ENCODE data around the gene CTNNA3.

The CTNNA3 gene

DNA sequence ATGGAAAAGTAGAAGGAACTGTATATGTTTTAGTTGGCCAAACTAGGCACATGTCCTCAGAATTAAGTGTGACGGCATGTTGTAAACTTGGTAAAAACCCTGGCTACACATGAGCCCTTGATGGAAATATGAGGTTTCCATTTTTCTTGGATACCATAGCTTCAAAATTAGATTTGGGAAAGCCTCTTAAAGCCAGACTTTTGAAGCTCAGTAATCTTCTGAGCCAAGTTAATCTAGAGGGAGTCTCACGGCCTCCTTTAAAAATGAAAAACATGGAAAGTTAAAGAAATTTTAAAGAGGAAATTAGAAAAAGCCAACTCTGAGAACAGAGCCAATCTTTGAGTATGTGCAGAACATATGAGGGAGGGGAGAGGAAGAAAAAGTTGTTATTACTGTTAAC lies 376.0 kb downstream of the CTNNA3 start:
- TF ChIP-seq, protein P1, sequence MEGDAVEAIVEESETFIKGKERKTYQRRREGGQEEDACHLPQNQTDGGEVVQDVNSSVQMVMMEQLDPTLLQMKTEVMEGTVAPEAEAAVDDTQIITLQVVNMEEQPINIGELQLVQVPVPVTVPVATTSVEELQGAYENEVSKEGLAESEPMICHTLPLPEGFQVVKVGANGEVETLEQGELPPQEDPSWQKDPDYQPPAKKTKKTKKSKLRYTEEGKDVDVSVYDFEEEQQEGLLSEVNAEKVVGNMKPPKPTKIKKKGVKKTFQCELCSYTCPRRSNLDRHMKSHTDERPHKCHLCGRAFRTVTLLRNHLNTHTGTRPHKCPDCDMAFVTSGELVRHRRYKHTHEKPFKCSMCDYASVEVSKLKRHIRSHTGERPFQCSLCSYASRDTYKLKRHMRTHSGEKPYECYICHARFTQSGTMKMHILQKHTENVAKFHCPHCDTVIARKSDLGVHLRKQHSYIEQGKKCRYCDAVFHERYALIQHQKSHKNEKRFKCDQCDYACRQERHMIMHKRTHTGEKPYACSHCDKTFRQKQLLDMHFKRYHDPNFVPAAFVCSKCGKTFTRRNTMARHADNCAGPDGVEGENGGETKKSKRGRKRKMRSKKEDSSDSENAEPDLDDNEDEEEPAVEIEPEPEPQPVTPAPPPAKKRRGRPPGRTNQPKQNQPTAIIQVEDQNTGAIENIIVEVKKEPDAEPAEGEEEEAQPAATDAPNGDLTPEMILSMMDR (IDR thresholded peaks at IDR 0.05; ENCODE audit: low read depth, low read length), result no peak
- no peak overlapping the region for H3K4me3 ChIP-seq (ENCODE audit: low read depth, low read length)

DNA sequence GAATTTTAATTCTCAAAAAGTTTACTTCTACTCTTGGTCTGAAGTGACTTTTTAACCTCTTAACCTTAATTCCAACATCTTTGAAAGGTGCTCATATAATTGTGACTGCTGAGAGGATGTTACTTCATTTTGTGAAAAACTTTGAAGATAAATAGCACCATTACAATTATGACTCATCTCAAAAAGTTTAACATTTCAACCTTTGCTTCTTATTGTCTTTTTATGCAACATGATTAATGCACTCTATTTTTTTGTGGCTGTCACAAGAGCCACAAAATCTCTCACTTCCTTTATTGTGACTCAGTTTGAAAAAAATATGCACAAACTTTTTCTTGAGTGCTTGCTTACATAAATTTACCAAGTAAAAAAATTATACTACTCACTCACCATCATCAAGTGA lies 387.1 kb downstream of the CTNNA3 start:
- H3K4me3 ChIP-seq (ENCODE audit: low read depth, low read length), result no peak overlapping the region

DNA sequence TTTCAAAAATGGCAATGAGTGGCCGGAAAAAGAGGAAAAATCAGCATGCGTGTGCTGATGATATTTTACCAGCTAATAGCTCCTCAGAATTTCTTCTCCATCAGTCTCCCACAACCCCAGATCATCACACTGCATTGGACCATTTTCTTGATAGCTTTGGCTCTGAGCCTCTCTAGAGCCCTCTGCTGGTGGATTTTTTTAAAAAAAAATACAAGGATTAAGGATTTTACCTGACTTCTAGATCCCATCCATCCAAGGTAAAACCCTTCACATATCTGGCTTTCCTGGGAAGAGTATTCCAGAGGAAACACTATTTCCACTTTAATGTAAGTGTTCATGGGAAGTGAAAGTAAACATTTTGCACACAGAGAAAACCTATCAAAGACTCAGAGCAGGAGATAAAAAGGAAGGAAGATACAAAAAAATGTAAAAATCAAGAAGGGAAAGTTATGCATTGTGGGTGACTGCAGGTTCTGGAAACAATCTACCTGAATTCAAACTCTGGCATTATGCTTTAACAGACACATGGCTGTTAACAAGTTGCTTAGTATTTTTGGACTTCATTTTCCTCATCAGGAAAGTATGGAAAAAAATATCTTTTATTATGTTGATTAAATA lies 389.3 kb downstream of the CTNNA3 start:
- H3K4me3 ChIP-seq (ENCODE audit: low read depth, low read length), result no peak overlapping the region
- TF ChIP-seq, protein P1 (IDR thresholded peaks at IDR 0.05; ENCODE audit: low read depth, low read length), result no peak

More for the DNA sequence above, 387.1 kb downstream of the CTNNA3 start:
- TF ChIP-seq, protein P1 (IDR thresholded peaks at IDR 0.05; ENCODE audit: low read depth, low read length), result no peak

DNA sequence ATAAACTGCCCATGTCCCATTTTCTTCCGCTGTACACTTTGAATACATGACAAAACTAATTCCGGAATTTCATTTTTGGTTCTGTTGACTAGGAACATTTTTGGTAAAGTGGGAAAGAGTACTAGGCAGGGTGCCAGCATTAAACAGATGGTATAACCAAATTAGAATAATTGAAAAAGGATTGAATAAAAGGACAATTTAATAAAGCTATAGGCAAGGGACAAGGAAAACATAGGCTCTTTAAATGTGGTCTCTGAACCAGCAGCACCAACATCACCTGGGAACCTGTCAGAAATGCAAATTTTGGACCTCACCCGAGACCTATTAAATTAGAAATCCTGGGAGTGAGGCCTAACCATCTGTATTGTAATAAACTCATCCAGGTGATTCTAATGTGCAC lies 393.3 kb downstream of the CTNNA3 start:
- TF ChIP-seq, protein P1 (IDR thresholded peaks at IDR 0.05; ENCODE audit: low read depth, low read length), result no peak
- no peak overlapping the region for H3K4me3 ChIP-seq (ENCODE audit: low read depth, low read length)

DNA sequence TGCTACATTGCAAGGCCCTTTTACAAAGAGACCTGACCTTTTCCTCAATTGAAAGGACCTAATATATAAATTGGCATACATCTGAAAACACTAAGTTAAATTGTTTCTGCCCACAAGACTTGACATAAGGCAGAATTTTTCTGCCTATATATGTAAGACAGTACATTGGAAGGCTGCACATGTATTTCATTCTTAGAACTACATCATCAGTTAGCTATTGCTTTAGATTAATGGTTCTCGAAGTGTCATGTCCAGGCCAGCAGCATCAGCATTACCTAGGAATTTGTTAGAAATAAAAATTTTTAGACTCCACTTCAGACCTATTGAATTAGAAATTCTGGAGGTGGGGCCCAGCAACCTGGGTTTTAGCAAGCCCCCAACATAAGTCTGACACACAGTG lies 396.2 kb downstream of the CTNNA3 start:
- no peak overlapping the region for H3K4me3 ChIP-seq (ENCODE audit: low read depth, low read length)
- TF ChIP-seq, protein P1 (IDR thresholded peaks at IDR 0.05; ENCODE audit: low read depth, low read length), result no peak

DNA sequence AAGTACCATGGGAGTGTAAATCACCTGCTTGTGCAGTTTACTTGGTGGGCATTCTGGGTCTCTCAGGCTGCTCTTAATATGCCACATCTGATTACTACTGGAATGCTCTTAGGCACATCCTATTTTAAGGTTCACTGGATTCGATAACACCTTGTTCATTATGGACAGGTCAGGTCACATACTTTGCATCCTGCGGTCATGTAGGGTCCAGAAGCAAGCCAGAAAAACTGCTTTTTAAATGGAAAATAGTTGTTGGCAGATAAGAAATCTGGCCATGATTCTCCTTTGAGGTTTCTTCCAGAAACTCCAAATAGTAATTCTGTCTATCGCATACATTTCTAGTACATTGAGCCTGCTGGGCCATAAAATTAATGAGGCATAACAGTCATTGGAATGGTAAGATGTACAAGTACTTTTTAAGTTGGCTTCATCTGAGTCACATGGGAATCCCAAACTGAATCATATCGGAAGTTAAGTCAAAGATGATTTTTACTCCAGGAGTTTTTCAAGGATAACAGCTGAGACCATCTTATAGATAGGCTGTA lies 398.3 kb downstream of the CTNNA3 start:
- no peak overlapping the region for H3K4me3 ChIP-seq (ENCODE audit: low read depth, low read length)
- TF ChIP-seq, protein P1 (IDR thresholded peaks at IDR 0.05; ENCODE audit: low read depth, low read length), result no peak

DNA sequence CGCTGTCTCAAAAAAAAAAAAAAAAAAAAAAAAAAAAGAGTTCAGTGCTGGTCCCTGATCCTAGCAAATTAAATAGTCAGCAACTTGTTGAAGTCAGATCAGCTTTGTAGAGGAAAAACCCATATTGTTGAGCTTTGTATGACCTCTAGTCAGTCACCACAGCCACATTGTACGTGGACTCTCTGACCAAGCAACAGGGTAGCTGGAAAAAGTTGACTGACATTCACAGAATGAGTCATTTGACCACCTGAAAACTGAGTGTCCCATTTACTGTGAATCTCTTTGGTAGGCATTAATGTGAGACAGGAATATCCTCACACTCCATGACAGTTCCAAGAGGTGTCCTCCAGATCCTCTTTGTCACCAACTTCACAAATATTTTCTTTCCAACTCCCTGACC lies 399.1 kb downstream of the CTNNA3 start:
- H3K4me3 ChIP-seq (ENCODE audit: low read depth, low read length), result no peak overlapping the region
- TF ChIP-seq, protein P1 (IDR thresholded peaks at IDR 0.05; ENCODE audit: low read depth, low read length), result no peak
